Measurements from ENCODE around the gene FASTKD1.
"Not testable (repeated sequence)": the region's sequence is repeated elsewhere in the genome, so short reads cannot be mapped to it uniquely, and the experiment has no call there.

The FASTKD1 gene, protein sequence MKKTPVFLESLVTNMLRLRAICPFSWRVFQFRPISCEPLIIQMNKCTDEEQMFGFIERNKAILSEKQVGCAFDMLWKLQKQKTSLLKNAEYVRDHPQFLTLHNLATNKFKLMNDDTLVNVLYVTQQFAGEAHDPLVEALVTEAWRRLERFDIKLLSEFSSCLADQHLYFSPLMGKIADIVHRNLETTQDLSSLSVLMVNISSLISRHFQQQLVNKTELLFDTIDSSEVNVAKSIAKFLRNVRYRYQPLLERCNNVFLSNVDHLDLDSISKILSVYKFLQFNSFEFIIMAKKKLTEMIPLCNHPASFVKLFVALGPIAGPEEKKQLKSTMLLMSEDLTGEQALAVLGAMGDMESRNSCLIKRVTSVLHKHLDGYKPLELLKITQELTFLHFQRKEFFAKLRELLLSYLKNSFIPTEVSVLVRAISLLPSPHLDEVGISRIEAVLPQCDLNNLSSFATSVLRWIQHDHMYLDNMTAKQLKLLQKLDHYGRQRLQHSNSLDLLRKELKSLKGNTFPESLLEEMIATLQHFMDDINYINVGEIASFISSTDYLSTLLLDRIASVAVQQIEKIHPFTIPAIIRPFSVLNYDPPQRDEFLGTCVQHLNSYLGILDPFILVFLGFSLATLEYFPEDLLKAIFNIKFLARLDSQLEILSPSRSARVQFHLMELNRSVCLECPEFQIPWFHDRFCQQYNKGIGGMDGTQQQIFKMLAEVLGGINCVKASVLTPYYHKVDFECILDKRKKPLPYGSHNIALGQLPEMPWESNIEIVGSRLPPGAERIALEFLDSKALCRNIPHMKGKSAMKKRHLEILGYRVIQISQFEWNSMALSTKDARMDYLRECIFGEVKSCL

DNA sequence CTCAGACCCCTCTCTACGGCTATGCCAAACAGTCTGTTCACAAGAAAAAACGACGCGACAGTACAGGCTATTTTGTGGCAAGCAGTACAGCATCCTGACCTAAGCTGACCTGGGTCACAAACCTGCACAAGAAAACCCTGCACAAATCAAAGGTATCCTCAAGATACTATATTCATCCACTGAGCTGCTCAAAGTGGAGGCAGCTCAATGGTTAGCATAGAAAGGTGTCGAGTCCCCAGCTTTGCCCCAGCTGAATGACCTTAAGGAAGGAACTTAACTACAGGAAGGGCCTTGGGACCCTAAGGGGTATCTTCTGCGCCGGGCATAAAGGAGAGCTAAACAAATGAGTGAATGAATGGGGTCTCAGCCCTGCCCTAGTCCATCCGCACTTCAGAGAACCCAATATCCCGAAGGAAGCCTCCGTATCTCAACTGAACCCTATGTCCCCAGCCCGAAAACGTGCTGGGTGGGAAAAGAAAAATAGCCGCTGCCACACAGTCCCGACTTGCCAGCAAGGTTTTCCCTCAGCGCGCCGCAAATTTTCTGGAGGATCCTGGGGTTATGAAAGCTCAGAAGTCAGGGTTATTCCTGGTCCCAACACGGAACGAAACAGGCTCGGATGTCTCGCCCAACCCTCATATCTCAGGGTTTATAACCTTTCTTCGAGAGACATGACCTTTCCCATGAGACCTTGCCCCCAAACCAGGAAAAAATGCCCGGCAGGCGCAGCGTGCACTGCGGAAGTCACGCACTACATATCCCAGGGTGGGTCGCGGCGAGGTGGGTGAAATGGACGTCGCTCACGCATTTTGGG, at the start of gene FASTKD1:
FASTKD1 (minus strand) TSS at position 706 of the 814 bp plus-strand sequence. CDS start 1,836 bp downstream, outside the sequence.
- peak; percentile 60 for DNase-seq

DNA sequence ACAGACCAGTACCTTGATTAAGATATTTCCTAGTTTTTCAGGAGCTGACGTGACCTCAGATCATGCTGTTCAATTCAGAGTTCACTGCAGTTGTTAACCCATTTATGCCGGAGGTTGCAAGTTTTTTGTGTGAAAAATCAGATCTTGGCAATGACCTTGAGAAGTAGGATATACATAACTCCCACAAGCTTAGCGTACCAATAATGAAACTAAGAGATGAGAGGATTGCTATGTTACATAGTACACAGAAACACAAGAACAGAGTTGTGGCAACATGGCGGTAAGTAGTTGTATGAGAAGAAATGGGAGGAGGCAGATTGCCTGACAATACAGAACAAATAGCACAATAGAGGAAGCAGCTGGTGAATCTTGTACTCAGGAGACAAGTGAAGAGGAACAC, 49.6 kb upstream of the FASTKD1 start:
- DNase-seq = no peak

DNA sequence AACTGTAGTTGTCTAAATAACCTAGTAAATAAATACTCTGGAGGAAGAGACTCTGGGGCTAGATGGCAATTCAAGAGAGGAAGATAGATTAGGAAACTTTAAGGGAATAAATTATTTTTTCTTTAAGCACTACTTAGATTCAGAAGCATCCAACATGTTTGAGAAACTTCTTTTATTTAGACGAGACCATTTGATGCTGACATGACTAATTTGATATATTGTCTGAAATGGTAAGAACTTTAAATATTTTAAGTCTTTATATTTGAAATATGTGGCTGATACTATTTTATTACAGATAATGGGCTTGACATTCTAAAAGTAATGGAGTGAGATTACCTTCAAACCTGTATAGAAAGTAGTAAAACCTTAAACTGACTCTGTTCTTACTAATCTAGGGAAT, 46.8 kb upstream of the FASTKD1 start:
- DNase-seq = no peak

DNA sequence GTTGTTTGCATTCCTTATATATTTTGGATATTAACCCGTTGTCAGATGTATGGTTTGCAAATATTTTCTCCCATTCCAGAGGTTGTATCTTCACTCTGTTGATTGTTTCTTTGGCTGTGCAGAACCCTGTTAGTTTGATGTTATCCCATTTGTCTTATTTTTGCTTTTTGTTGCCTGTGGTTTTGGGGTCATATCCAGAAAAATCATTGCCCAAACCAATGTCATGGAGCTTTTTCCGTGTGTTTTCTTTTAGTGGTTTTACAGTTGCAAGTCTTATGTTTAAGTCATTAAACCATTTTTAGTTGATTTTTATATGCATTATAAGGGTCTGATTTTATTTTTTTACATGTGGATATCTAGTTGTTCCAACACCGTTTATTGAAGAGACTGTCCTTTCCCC, 46.3 kb upstream of the FASTKD1 start:
- DNase-seq = no peak

DNA sequence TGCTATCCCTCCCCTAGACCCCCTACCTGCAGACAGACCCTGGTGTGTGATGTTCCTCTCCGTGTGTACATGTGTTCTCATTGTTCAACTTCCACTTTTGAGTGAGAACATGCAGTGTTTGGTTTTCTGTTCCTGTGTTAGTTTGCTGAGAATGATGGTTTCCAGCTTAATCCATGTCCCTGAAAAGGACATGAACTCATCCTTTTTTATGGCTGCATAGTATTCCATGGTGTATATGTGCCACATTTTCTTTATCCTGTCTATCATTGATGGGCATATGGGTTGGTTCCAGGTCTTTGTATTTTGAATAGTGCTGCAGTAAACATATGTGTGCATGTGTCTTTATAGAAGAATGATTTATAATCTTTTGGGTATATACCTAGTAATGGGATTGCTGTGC, 42.3 kb upstream of the FASTKD1 start:
- not testable (repeated sequence) for DNase-seq

DNA sequence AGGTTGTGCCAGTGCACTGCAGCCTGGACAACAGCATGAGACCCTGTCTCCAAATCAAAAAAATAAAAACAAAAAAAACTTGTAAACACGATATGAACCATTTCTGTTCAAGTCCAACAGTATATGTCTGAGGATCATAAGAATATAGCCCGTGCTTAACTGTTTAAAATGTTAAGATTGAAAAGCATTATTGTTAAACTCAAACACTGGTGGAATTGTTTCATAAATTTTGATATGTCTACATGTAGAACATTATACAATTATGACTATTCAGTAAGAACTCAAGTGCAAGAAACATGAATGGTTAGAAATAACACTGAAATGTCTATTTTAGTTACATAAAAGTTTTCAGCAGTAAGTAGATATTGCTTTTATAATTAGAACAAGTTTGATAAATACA, 40.2 kb upstream of the FASTKD1 start:
- no peak for DNase-seq

DNA sequence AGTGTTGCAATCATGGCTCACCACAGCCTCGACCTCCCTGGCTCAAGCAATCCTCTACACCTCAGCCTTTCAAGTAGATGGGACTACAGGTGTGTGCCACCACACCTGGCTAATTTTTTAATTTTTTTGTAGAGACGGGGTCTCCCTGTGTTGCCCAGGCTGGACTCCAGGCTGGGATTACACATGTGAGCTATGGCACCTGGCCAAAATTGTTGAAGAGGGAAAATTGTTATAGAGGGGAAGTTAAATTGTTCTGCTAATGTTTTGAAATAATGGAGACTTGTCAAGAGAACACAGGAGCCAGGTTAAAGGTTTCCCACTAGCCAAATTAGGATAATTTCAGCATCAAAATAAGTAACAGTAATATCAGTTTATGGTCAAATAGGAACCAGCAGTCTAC, 35.6 kb upstream of the FASTKD1 start:
- no peak for DNase-seq

DNA sequence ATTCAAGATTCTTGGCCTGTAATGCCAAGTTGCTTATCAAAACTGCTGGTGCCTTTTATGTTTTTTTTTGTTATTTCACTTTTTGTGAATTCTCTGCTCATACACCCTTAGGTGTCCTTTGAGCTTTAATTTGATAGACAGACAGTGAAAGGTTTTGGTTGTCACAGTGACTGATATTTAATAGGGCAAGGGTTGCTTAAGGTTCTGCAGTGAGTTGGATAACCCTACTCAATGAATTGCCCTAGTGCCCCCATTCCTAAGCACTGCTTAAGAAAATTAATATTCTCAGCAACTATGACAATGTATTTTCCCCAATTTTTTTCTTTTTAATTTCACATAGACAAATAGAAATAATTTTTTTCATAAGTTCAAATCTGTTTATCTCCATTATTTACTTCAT, 25.9 kb upstream of the FASTKD1 start:
- DNase-seq = no peak

DNA sequence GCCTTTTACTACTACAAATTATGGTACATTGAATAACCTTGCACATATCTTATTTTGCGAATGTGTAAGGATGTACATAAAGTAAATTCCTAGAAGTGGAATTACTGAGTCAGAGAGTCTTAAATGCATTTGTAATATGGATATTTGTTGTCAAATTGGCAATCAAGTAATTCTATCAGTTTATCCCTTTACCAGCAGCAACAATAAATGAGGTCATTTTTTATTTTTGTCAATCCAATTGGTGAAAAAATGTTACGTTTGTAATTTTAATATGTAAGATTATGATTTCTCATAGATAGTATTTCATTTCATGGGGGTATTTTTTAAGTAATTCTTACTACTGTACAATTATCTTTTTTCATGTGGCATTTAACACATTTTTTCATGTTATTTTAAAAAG, 25.3 kb upstream of the FASTKD1 start:
- DNase-seq = no peak

DNA sequence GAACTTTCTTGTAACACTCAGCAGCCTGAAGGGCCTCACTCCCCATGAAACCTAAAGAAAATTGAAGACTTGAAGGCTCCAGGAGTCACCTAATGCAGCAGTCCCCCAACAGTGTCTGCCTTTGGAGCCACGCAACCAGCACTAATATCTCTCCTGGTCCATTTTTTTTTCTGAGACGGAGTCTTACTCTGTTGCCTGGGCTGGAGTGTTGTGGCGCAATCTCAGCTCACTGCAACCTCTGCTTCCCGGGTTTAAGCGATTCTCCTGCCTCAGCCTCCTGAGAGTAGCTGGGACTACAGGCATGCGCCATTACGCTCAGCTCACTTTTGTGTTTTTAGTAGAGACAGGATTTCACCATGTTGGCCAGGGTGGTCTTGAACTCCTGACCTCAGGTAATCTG, 22.9 kb upstream of the FASTKD1 start:
- DNase-seq = not testable (repeated sequence)

DNA sequence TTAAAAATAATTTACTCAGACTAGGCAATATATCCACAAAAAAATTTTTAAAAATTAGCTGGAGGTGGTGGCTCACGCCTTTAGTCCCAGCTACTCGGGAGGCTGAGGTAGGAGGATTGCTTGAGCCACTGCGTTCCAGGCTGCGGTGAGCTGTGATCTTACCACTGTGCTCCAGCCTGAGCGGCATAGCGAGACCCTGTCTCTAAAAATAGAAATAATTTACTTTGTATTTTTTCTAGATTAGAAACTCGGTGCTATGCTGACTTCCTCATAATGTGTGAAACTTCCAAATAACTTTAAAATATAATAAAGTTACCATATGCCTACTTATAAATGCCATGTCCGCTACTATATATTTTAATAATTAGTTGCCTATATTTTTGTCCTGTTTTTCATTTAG, 17.1 kb upstream of the FASTKD1 start:
- no peak for DNase-seq

DNA sequence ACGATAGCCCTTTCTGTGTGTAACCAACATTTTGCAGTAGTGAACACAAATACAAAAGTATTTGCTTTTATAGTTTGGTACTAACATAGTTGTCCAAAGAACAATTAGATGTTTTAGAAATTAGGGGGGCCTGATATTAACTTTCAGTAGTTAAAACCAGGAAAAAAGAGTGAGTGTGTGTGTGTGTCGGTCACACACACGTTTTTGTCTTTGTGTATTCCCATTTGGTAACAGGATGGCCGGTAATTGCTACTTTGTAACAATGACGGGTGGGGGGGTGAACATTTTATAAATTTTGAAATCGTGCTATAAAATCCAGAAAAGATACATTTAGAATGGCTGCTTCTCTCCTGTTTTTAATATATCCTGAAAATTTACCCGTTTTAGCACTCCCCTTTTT, 12.0 kb upstream of the FASTKD1 start:
- DNase-seq = no peak

DNA sequence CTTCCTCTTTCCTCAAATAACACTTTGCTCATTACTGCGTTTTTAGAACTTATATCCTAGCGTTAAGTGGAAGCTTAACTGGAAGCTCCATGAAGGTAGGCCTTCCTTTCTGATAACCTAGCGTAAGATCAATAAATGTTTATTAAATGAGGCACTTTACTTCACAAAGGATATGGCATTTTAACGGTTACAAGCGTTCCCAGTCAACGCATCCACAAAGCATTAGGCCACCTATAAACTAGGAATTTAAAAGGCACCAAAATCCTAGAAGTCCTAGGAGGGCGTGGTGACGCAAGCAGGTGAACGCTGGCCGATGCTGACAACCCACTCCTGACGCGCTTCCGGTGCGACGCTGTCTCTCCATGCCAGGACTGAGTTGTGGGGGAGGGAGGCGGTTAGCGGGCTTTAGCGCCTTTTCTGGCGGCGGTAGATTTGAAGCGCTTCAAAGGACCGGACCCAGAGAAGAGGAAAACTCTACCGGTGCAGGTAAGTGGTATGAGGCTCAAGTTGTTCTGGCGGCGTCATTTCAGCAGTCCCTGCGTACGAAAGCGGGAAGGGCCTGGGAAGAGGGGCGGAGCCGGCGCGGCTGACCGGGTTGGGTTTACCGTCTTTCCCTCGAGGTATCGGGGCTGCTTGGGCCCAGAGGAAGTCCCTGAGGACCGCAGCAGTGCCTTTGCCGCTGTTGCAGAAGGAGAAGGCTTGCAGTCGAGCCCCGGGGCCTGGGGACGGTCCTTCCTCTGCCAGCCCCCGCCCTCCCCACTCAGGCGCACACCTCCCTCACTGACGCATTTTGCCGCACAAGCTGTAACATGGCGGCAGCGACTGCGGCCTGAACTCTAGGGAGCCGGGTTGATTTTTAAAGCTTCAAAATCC, 10.6 kb upstream of the FASTKD1 start, which contains the start of gene PPIG:
PPIG (plus strand) TSS at position 347 of the 873 bp plus-strand sequence. CDS start 19,691 bp downstream, outside the sequence.
- DNase-seq = peak; percentile 25

DNA sequence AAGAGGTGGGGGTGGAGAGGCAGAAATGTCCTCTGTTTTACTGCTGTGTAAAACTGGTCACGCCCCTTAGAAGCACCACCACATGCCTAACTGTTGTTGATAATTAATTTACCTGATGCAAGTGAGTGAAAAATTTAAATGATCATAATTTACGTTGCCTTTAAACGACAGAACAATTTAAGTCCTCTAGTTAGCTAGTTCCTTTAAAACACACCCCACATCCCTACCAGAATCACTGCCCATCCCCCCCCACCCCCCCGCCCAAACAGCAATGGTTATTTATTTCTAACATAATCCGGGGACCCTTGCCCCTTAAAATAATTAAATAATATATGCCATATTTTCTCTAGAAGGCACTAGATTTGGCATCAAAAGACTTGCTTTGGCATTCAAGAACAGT, 9.9 kb upstream of the FASTKD1 start:
- DNase-seq = no peak

DNA sequence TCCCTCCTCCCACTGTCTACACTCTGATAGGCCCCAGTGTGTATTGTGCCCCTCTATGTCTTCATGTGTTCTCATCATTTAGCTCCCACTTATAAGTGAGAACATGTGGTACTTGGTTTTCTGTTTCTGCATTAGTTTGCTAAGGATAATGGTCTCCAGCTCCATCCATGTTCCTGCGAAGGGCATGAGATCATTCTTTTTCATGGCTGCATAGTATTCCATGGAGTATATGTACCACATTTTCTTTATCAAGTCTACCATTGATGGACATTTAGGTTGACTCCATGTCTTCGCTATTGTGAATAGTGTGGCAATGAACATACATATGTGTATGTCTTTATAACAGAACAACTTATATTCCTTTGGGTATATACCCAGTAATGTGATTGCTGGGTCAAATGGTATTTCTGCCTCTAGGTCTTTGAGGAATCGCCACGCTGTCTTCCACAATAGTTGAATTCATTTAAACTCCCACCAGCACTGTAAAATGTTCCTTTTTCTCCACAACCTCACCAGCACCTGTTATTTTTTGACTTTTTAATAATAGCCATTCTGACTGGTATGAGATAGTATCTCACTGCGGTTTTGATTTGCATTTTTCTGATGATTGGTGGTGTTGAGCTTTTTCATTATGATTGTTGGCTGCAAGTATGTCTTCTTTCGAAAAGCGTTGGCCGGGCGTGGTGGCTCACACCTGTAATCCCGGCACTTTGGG, 9.0 kb upstream of the FASTKD1 start:
- not testable (repeated sequence) for DNase-seq

DNA sequence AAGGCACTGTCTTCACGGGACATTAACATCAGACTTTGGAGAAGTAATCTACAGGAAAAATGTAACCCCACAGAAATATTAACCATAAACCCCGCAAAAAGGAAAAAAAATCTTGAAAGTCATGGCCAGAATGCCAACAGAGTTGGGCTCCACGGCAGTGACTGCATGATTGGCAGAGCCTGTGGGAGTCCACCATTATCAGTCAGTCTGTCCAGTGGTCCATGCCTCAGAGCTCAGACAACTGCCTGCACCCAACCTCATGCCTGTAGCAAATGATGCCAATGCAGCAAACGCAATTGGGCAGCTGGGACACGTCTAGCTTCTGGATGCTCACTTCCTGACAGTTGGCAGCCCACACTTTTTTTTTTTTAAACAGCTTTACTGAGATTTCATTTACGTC, 5.4 kb upstream of the FASTKD1 start:
- DNase-seq = no peak

DNA sequence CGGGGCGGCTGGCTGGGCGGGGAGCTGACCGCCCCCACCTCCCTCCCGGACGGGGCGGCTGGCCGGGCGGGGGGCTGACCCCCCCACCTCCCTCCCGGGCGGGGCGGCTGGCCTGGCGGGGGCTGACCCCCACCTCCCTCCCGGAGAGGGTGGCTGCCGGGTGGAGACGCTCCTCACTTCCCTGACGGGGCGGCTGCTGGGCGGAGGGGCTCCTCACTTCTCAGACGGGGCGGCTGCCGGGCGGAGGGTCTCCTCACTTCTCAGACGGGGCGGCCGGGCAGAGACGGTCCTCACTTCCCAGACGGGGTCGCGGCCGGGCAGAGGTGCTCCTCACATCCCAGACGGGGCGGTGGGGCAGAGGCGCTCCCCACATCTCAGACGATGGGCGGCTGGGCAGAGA, 1.6 kb upstream of the FASTKD1 start:
- DNase-seq = not testable (repeated sequence)

DNA sequence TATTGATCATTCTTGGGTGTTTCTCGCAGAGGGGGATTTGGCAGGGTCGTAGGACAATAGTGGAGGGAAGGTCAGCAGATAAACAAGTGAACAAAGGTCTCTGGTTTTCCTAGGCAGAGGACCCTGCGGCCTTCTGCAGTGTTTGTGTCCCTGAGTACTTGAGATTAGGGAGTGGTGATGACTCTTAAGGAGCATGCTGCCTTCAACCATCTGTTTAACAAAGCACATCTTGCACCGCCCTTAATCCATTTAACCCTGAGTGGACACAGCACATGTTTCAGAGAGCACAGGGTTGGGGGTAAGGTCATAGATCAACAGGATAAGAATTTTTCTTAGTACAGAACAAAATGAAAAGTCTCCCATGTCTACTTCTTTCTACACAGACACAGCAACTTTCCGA, 874 bp upstream of the FASTKD1 start:
- DNase-seq = not testable (repeated sequence)

DNA sequence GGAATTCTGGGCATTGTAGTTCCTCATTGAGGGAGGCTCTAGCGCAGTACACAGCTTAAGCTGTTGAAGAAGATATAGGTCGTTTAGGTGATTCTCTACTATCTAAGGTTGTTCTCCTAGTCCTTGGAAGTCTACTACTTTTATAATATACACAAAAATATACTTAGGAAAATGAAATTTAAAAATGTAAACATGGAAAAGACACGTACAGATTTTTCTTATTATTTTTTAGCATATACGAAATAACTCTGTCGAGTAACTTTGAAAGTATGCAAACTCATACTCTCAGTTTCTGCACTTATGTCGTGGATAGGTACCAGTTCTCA, 272 bp upstream of the FASTKD1 start:
- DNase-seq = no peak

DNA sequence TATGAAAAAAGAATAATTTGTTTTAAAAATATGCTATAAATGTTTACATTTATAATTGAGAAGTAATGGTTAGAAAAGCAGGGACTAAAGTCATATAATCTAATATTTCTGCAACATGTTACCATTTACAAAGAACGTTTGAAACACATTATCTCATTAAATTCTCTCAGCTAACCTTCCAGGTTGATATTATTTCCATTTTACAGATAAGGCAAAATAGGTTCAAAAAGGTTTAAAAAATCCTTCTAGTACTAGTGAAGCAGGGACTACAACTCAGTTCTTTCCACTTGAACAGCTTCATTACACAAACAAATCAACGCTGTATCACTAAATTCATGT, 875 bp downstream of the FASTKD1 start:
- no peak for DNase-seq

DNA sequence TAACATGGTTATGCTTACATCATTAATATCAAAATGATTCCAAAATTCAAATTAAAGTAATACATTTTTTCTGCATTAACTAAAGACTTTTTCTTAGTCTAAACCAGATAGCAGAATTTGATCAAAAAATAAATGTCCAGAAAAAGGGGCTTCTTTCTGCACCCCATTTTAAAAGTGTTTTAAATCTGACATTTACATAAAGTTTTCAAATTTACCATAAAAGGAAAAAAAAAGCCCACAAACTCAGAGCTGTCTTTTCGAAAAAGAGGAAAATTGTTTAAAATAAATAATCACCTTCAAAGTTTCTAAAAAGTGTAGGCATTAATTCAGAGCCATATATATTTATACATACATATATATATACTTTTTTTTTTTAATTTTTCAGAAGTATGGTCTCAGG, 1.5 kb downstream of the FASTKD1 start:
- DNase-seq = no peak

DNA sequence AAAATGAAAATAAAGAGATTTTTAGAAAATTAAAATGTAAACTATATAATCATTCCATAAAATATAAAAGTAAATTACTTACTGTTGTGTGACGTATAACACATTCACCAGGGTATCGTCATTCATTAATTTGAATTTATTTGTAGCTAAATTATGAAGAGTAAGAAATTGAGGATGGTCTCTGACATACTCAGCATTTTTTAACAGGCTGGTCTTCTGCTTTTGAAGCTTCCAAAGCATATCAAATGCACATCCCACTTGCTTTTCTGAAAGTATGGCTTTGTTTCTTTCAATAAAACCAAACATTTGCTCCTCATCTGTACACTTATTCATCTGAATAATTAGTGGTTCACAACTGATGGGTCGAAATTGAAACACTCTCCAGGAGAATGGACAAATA, 2.1 kb downstream of the FASTKD1 start:
- DNase-seq = no peak

Measured in NCI-H1436 treated with DMSO at 0.1 percent for 48 hours (cell line).